Measurements from ENCODE around the gene DLEC1.

DLEC1 gene

GRCh38 chr3:38000242-38000916, 38.6 kb upstream of the DLEC1 start:
- no peak for DNase-seq (ENCODE audit: low read depth, low spot score)
- H3K4me3 ChIP-seq (ENCODE audit: low read length), result no peak overlapping the region

- no peak for DNase-seq (ENCODE audit: low read depth, low spot score)
- no peak overlapping the region for H3K4me3 ChIP-seq (ENCODE audit: low read length)
Measured at GRCh38 chr3:38000965-38001455, 38.0 kb upstream of the DLEC1 start.

GRCh38 chr3:38001456-38002081, 37.4 kb upstream of the DLEC1 start:
- DNase-seq (ENCODE audit: low read depth, low spot score), result no peak
- H3K4me3 ChIP-seq (ENCODE audit: low read length), result no peak overlapping the region

- H3K4me3 ChIP-seq (ENCODE audit: low read length), result no peak overlapping the region
- DNase-seq (ENCODE audit: low read depth, low spot score), result no peak
Measured at GRCh38 chr3:38002291-38002876, 36.6 kb upstream of the DLEC1 start.

GRCh38 chr3:38002940-38003339, 36.1 kb upstream of the DLEC1 start:
- no peak overlapping the region for H3K4me3 ChIP-seq (ENCODE audit: low read length)
- no peak for DNase-seq (ENCODE audit: low read depth, low spot score)

GRCh38 chr3:38003371-38003816, 35.6 kb upstream of the DLEC1 start:
- DNase-seq (ENCODE audit: low read depth, low spot score), result no peak
- no peak overlapping the region for H3K4me3 ChIP-seq (ENCODE audit: low read length)

GRCh38 chr3:38003817-38004414, 35.1 kb upstream of the DLEC1 start:
- DNase-seq (ENCODE audit: low read depth, low spot score), result no peak

GRCh38 chr3:38004415-38005075, 34.5 kb upstream of the DLEC1 start:
- no peak overlapping the region for H3K4me3 ChIP-seq (ENCODE audit: low read length)
- no peak for DNase-seq (ENCODE audit: low read depth, low spot score)

More at GRCh38 chr3:38003817-38004414, 35.1 kb upstream of the DLEC1 start:
- no peak overlapping the region for H3K4me3 ChIP-seq (ENCODE audit: low read length)

- DNase-seq (ENCODE audit: low read depth, low spot score), result no peak
- H3K4me3 ChIP-seq (ENCODE audit: low read length), result no peak overlapping the region
Measured at GRCh38 chr3:38005076-38006020, 33.7 kb upstream of the DLEC1 start.

- no peak for DNase-seq (ENCODE audit: low read depth, low spot score)
- no peak overlapping the region for H3K4me3 ChIP-seq (ENCODE audit: low read length)
Measured at GRCh38 chr3:38006031-38006430, 33.0 kb upstream of the DLEC1 start.

- DNase-seq (ENCODE audit: low read depth, low spot score), result no peak
- no peak overlapping the region for H3K4me3 ChIP-seq (ENCODE audit: low read length)
Measured at GRCh38 chr3:38006445-38006995, 32.5 kb upstream of the DLEC1 start.

GRCh38 chr3:38007754-38008090, 31.3 kb upstream of the DLEC1 start:
- no peak for DNase-seq (ENCODE audit: low read depth, low spot score)

GRCh38 chr3:38008191-38008701, 30.8 kb upstream of the DLEC1 start:
- H3K4me3 ChIP-seq (ENCODE audit: low read length), result no peak overlapping the region
- no peak for DNase-seq (ENCODE audit: low read depth, low spot score)

More at GRCh38 chr3:38007754-38008090, 31.3 kb upstream of the DLEC1 start:
- H3K4me3 ChIP-seq (ENCODE audit: low read length), result no peak overlapping the region

- no peak for DNase-seq (ENCODE audit: low read depth, low spot score)
- H3K4me3 ChIP-seq (ENCODE audit: low read length), result no peak overlapping the region
Measured at GRCh38 chr3:38008971-38009580, 29.9 kb upstream of the DLEC1 start.

GRCh38 chr3:38009807-38010591, 29.0 kb upstream of the DLEC1 start:
- no peak overlapping the region for H3K4me3 ChIP-seq (ENCODE audit: low read length)

GRCh38 chr3:38011111-38011510, 27.9 kb upstream of the DLEC1 start:
- no peak for DNase-seq (ENCODE audit: low read depth, low spot score)
- no peak overlapping the region for H3K4me3 ChIP-seq (ENCODE audit: low read length)

More at GRCh38 chr3:38009807-38010591, 29.0 kb upstream of the DLEC1 start:
- no peak for DNase-seq (ENCODE audit: low read depth, low spot score)

- no peak for DNase-seq (ENCODE audit: low read depth, low spot score)
- H3K4me3 ChIP-seq (ENCODE audit: low read length), result no peak overlapping the region
Measured at GRCh38 chr3:38015485-38015884, 23.5 kb upstream of the DLEC1 start.
